ENCODE results near the gene ZNF574.
A peak's percentile ranks its signal among the peaks of the same experiment; 100 is the strongest.

Gene ZNF574

GRCh38 chr19:42124386-42124901 is 48.5 kb downstream of the ZNF574 start:
- DNase-seq (ENCODE audit: low spot score), result no peak

- no peak for DNase-seq (ENCODE audit: low spot score)
Observed at GRCh38 chr19:42125536-42125935, 49.6 kb downstream of the ZNF574 start.

- no peak for DNase-seq (ENCODE audit: low spot score)
Observed at GRCh38 chr19:42126574-42126973, 50.6 kb downstream of the ZNF574 start.

- DNase-seq (ENCODE audit: low spot score), result peak; percentile 46
Observed at GRCh38 chr19:42129399-42130253, 53.7 kb downstream of the ZNF574 start.

- DNase-seq (ENCODE audit: low spot score), result no peak
Observed at GRCh38 chr19:42130254-42130573, 54.2 kb downstream of the ZNF574 start.

Data from SK-N-DZ (cell line).